Upper lobe of right lung (tissue), 1 donor: ENCODE data around the gene DAB1. TPM values are rescaled to one million over a fixed set of nuclear protein-coding genes. Genes with fewer than 3 reads are reported as not detected.

Experiments
- ATAC-seq: fragments of 200-7000 bp; cut with Tn5 transposase; one replicate; pipeline ENCODE4 v1.9.1; 2020; ENCODE audit warnings: mild to moderate bottlenecking, moderate library complexity
- DNase-seq: peaks from one replicate; pipeline ENCODE4 v3.0.0-alpha.2; 2020
- H3K27ac ChIP-seq: fragments of 200-600 bp; one replicate; pipeline ENCODE4 v1.8.0; 2022
- H3K27me3 ChIP-seq: fragments of 200-600 bp; one replicate; pipeline ENCODE4 v1.8.0; 2022; ENCODE audit warnings: mild to moderate bottlenecking
- H3K36me3 ChIP-seq: fragments of 200-600 bp; one replicate; pipeline ENCODE4 v1.8.0; 2022
- H3K4me1 ChIP-seq: fragments of 200-600 bp; one replicate; pipeline ENCODE4 v1.8.0; 2022
- H3K4me3 ChIP-seq: fragments of 200-600 bp; one replicate; pipeline ENCODE4 v1.8.0; 2022; ENCODE audit warnings: mild to moderate bottlenecking
- H3K9me3 ChIP-seq: fragments of 200-600 bp; one replicate; pipeline ENCODE4 v1.8.0; 2022
- intact Hi-C: fragments of 100-400 bp; cut with DNase I; formaldehyde crosslinking; loops from one replicate; pipeline ENCODE4 v1.11.0; 2022
- total RNA-seq: library from RNA; stranded (reverse); fragmentation: NEBNext Ultra II Directional; extraction: Animal tissue kit (Norgen Biotek cat#: 25700); gene quantifications from one replicate; pipeline ENCODE4 v1.2.1, GENCODE V29; 2021
- TF ChIP-seq, protein P1 (sequence below): fragments of 200-600 bp; IDR thresholded peaks from one replicate; pipeline ENCODE4 v1.8.0; 2022; ENCODE audit warnings: antibody characterized with exemption
- donor health status: DM: no; HTN: yes; CAD: no; lungs with severe emphysema.

DAB1 gene
- total RNA-seq, 1 donor from 2014 or later = 0.29 TPM

DNA sequence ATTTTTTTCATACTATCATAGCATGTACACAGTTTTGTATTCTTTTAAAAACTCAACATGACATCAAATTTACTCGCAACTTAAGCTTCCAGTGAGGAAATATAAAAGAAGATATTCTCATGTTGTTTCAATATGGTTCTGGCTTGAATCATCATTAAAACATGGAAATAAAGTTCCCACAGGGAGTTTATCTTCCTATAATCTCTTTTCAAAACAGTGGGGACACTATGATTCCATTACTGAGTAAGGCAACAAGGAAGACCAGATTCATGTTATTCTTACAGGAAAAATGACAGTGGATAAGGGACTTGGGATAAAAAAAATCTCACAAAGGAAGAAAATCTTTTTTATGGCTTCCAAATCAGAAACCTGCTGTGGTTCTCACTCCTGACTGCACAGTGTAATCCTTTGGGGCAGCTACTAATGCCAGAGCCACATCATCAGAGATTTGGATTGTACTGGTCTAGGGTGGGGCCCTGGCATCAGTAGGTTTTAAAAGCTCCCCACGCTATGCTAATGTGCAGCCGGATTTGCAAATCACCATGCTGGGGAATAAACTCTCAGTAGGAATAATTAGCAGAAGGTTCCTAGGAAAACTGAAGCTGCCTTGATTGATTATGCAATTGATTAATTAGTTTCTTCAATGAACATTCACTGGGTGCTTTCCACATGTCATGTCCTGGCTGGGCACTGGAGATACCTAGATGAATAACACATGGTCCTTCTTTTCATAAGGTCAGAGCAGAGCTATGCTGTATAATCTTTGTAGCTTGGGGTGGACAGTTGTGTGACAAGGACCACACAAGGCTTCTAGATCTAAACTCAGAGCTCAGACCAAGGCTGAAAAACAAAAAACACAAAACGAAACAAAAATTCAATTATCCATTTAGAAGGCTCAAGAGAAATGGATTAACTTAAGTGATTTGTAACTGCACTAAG is 386.9 kb downstream of the DAB1 start:
- no peak for DNase-seq
- ATAC-seq = no peak
- Histone ChIP-seq H3K4me3 (no peak overlapping the region), H3K9me3 (no peaks in the 10 kb centered on the region), H3K36me3 (no peaks in the 10 kb centered on the region), H3K4me1 (no peaks in the 10 kb centered on the region), H3K27ac (no peak overlapping the region), H3K27me3 (no peaks in the 10 kb centered on the region)
- intact Hi-C loops = no loop called here
- TF ChIP-seq, protein P1, sequence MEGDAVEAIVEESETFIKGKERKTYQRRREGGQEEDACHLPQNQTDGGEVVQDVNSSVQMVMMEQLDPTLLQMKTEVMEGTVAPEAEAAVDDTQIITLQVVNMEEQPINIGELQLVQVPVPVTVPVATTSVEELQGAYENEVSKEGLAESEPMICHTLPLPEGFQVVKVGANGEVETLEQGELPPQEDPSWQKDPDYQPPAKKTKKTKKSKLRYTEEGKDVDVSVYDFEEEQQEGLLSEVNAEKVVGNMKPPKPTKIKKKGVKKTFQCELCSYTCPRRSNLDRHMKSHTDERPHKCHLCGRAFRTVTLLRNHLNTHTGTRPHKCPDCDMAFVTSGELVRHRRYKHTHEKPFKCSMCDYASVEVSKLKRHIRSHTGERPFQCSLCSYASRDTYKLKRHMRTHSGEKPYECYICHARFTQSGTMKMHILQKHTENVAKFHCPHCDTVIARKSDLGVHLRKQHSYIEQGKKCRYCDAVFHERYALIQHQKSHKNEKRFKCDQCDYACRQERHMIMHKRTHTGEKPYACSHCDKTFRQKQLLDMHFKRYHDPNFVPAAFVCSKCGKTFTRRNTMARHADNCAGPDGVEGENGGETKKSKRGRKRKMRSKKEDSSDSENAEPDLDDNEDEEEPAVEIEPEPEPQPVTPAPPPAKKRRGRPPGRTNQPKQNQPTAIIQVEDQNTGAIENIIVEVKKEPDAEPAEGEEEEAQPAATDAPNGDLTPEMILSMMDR = no peak

DNA sequence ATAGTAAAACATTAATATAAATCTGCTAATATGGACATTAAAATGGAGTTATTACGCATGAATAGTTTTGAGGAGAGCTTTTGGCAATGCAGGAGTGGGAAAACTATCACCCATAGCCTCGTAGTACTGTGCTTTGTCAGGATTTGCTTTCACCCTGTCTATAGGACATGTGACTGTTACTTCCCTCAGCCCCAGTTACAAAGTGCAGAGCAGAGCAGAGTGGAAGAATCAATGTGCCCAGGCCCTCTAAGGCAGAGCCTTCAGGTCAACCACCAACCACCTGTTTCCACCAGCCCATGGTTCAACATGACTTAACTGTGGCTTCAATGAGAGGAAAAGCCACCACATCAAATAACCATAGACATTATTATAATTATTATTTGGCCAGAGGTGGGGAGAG is 389.1 kb downstream of the DAB1 start:
- H3K27ac ChIP-seq = no peak overlapping the region
- H3K4me3 ChIP-seq = no peak overlapping the region
- no peaks in the 10 kb centered on the region for H3K9me3 ChIP-seq
- H3K27me3 ChIP-seq = no peaks in the 10 kb centered on the region
- no peak for DNase-seq
- intact Hi-C loops = no loop called here
- TF ChIP-seq, protein P1 = no peak
- no peak for ATAC-seq
- no peaks in the 10 kb centered on the region for H3K36me3 ChIP-seq
- H3K4me1 ChIP-seq = no peaks in the 10 kb centered on the region

DNA sequence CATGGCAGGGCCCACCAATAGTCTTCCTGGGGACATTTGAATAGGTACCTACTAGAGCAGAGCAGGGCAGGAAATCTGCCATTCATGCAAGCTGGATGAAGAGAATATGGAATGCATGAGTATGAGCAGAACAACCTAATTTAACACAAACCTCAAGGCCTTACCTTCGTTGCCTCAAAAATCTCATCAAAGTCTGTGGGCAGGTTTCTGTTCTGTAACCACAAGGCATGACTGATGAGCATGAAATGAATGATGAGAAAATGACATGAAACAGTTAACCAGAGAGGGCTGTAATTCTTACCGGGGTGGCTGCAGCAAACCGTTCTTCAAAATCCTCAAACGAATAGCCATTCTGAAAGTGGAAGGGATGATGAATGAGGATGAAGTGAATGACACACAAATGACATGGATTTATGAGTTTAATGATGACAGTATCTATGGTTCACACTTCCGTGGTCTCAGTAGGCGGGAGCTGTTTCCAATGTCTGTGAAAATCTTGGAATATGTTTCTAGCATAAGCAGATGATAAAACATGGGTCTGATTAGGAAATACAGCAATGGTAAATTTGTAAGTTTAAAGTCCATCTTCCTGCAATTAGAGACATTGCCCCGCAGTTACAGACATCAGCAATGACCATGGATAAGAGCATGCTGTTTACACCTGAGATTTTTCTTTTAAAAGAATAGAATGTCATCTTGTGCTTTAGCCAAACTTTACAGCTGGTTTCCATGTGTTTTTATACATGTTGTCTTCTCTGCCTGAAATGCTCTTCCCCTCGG is 390.4 kb downstream of the DAB1 start:
- ATAC-seq (no peak), DNase-seq (no peak)
- Histone ChIP-seq H3K27ac (no peak overlapping the region), H3K36me3 (no peaks in the 10 kb centered on the region), H3K27me3 (no peaks in the 10 kb centered on the region), H3K4me1 (no peaks in the 10 kb centered on the region), H3K4me3 (no peak overlapping the region), H3K9me3 (no peaks in the 10 kb centered on the region)
- TF ChIP-seq, protein P1 = no peak
- intact Hi-C loops = no loop called here

DNA sequence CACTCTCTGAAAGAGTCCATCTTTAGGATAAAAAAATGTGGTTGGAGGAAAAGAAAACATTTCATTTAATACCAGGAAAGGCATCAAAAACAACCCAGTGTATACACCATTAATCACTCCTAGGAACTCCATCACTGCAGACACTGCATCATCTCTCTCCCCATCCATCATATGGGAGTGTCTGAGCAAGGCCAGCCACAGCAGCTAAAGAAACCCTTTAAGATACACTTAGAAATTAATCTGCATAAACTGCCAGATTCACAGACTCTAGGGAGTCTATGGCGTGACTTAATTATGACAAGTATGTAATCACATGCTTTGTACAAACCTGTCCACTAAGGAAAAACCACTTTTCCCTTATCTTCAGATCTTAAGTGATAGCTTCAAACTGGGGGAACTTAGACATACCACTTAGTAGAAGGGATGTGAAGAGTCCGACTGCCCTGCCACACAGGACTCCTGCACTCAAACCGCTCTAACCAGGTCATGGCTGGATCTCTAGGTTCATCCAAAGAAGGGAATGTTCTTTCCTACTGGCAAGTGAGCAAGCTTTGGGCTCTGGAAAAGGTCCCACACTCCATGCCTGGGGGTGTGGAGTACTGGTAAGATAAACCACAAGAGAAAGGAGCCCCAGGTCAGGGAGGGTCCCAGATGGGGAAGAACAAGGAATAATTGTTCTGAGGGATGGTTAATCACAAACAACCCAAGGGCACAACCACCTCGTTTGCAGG is 397.1 kb downstream of the DAB1 start:
- DNase-seq (no peak), ATAC-seq (peak; percentile 48)
- Histone ChIP-seq H3K27me3 (no peaks in the 10 kb centered on the region), H3K27ac (no peak overlapping the region), H3K4me3 (no peak overlapping the region), H3K9me3 (no peaks in the 10 kb centered on the region), H3K4me1 (no peaks in the 10 kb centered on the region), H3K36me3 (no peaks in the 10 kb centered on the region)
- intact Hi-C loops = no loop called here
- TF ChIP-seq, protein P1 = no peak

DNA sequence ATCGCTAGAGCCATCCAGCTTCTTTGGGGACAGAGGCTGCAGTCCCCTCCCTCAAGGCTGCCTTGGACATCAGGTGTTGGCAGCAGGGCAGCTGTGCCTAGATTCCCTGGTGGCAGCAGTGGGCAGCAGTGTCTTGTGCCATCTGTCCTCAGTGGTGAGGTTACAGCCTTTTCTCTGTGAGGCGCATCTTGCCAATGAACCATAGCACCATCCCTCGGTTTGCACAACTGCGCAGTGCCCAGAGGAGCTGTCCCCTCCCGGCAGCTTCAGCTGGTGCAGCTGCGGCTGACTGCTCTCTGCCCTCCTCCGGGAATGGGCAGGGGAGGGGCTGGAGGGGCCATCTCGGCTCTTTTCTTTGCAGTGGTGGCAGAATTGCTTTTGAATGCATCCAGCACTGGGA is 399.0 kb downstream of the DAB1 start:
- TF ChIP-seq, protein P1 = no peak

More for the DNA sequence above, 399.0 kb downstream of the DAB1 start:
- Histone ChIP-seq H3K4me1 (no peaks in the 10 kb centered on the region), H3K9me3 (no peaks in the 10 kb centered on the region), H3K27me3 (no peaks in the 10 kb centered on the region), H3K27ac (no peak overlapping the region), H3K4me3 (no peak overlapping the region), H3K36me3 (no peaks in the 10 kb centered on the region)
- ATAC-seq = no peak
- intact Hi-C loops = no loop called here
- DNase-seq = no peak
